Loucy (cell line): Measurements from ENCODE around the gene GRK2.

ENCODE experiments used
- H2AFZ ChIP-seq: fragments of 200-600 bp; sonication (generic); 2 replicates; pipeline ENCODE4 v1.6.0; 2016; ENCODE audit warnings: antibody characterized with exemption, mild to moderate bottlenecking, low read length, moderate library complexity
- H3F3A ChIP-seq: fragments of 200-600 bp; 2 replicates; pipeline ENCODE4 v1.6.0; 2016; ENCODE audit warnings: antibody characterized with exemption, low read depth, mild to moderate bottlenecking
- H3K27me3 ChIP-seq: fragments of 200-600 bp; sonication (generic); 2 replicates; pipeline ENCODE4 v1.6.1; 2014; ENCODE audit warnings: low read length, mild to moderate bottlenecking; ENCODE audit not compliant: insufficient read depth, poor library complexity, severe bottlenecking
- H3K36me3 ChIP-seq: fragments of 200-600 bp; sonication (generic); 2 replicates; pipeline ENCODE4 v1.6.1; 2016; ENCODE audit warnings: low read length; ENCODE audit not compliant: insufficient read depth
- H3K4me1 ChIP-seq: fragments of 200-600 bp; sonication (generic); 2 replicates; pipeline ENCODE4 v1.5.1; 2014; ENCODE audit warnings: low read length, mild to moderate bottlenecking; ENCODE audit not compliant: insufficient read depth, poor library complexity, severe bottlenecking
- H3K4me2 ChIP-seq: fragments of 200-600 bp; sonication (generic); 2 replicates; pipeline ENCODE4 v1.6.0; 2014; ENCODE audit warnings: antibody characterized with exemption, low read length, low read depth, mild to moderate bottlenecking; ENCODE audit not compliant: poor library complexity, severe bottlenecking
- H3K4me3 ChIP-seq: fragments of 200-600 bp; sonication (generic); 2 replicates; pipeline ENCODE4 v1.5.1; 2014; ENCODE audit warnings: low read length, mild to moderate bottlenecking, mixed read lengths; ENCODE audit not compliant: poor library complexity, severe bottlenecking
- H3K79me2 ChIP-seq: fragments of 200-600 bp; sonication (generic); 2 replicates; pipeline ENCODE4 v1.6.1; 2014; ENCODE audit warnings: low read length; ENCODE audit not compliant: insufficient read depth
- H3K9ac ChIP-seq: fragments of 200-600 bp; sonication (generic); 2 replicates; pipeline ENCODE4 v1.6.0; 2014; ENCODE audit warnings: mild to moderate bottlenecking, low read depth, low read length, moderate library complexity; ENCODE audit not compliant: poor library complexity, severe bottlenecking
- H3K9me2 ChIP-seq: fragments of 200-600 bp; sonication (generic); replicated peaks from 2 replicates; pipeline ENCODE4 v1.6.1; 2016; ENCODE audit warnings: low read depth, low read length, mixed read lengths
- H3K9me3 ChIP-seq: fragments of 200-600 bp; sonication (generic); 2 replicates; pipeline ENCODE4 v1.6.1; 2014; ENCODE audit warnings: mild to moderate bottlenecking, antibody characterized with exemption, low read length, low read depth; ENCODE audit not compliant: insufficient read depth
- H4K20me1 ChIP-seq: fragments of 200-600 bp; sonication (generic); 2 replicates; pipeline ENCODE4 v1.6.0; 2014; ENCODE audit warnings: antibody characterized with exemption, low read length, mild to moderate bottlenecking; ENCODE audit not compliant: insufficient read depth, poor library complexity, severe bottlenecking
- CTCF ChIP-seq: fragments of 200-600 bp; sonication (generic); conservative IDR thresholded peaks from 2 replicates; pipeline ENCODE4 v1.5.1; 2014; ENCODE audit warnings: mild to moderate bottlenecking, antibody characterized with exemption, low read length
- EZH2phosphoT487 ChIP-seq: fragments of 200-600 bp; IDR thresholded peaks from 2 replicates; pipeline ENCODE4 v1.6.1; 2018; ENCODE audit warnings: antibody characterized with exemption, mild to moderate bottlenecking, moderate library complexity, borderline replicate concordance

Gene GRK2

GRCh38 chr11:67313125-67313890 is 47.0 kb downstream of the GRK2 start:
- Histone ChIP-seq H3K4me2 (no peak overlapping the region), H3K79me2 (no peaks in the 10 kb centered on the region), H3K9me2 (no peaks in the 10 kb centered on the region), H3K9ac (no peak overlapping the region), H3K9me3 (no peaks in the 10 kb centered on the region), H4K20me1 (no peaks in the 10 kb centered on the region), H2AFZ (no peak overlapping the region), H3K27me3 (no peaks in the 10 kb centered on the region), H3F3A (no peaks in the 10 kb centered on the region), H3K4me3 (no peak overlapping the region), H3K4me1 (peaks cover 10% of the 10 kb centered on the region), H3K36me3 (no peaks in the 10 kb centered on the region)
- TF ChIP-seq EZH2phosphoT487 (no peak), CTCF (no peak)

GRCh38 chr11:67314218-67314617 is 47.9 kb downstream of the GRK2 start:
- H3K9me2 ChIP-seq = no peaks in the 10 kb centered on the region
- H3K27me3 ChIP-seq = no peaks in the 10 kb centered on the region
- no peak overlapping the region for H3K9ac ChIP-seq
- H3K79me2 ChIP-seq = no peaks in the 10 kb centered on the region
- no peaks in the 10 kb centered on the region for H3K9me3 ChIP-seq
- no peaks in the 10 kb centered on the region for H3K36me3 ChIP-seq
- no peak overlapping the region for H3K4me3 ChIP-seq
- peaks cover 10% of the 10 kb centered on the region for H3K4me1 ChIP-seq
- no peak overlapping the region for H3K4me2 ChIP-seq
- no peaks in the 10 kb centered on the region for H4K20me1 ChIP-seq
- H3F3A ChIP-seq = no peaks in the 10 kb centered on the region
- H2AFZ ChIP-seq = no peak overlapping the region
- TF ChIP-seq EZH2phosphoT487 (no peak), CTCF (no peak)

- no peak overlapping the region for H3K9ac ChIP-seq
- H3K79me2 ChIP-seq = no peaks in the 10 kb centered on the region
- peaks cover 15% of the 10 kb centered on the region for H3K4me1 ChIP-seq
- no peak overlapping the region for H3K4me3 ChIP-seq
- H4K20me1 ChIP-seq = no peaks in the 10 kb centered on the region
- H3K36me3 ChIP-seq = no peaks in the 10 kb centered on the region
- H2AFZ ChIP-seq = no peak overlapping the region
- no peaks in the 10 kb centered on the region for H3F3A ChIP-seq
- H3K27me3 ChIP-seq = no peaks in the 10 kb centered on the region
- no peaks in the 10 kb centered on the region for H3K9me3 ChIP-seq
- H3K9me2 ChIP-seq = no peaks in the 10 kb centered on the region
- no peak overlapping the region for H3K4me2 ChIP-seq
- TF ChIP-seq EZH2phosphoT487 (no peak), CTCF (no peak)
Measured at GRCh38 chr11:67315325-67315909, 49.1 kb downstream of the GRK2 start.
